GM12878 (cell line): Measurements from ENCODE around the gene HLA-A. TPM values are rescaled to one million over a fixed set of nuclear protein-coding genes. Genes with fewer than 3 reads are reported as not detected.
A peak's percentile ranks its signal among the peaks of the same experiment; 100 is the strongest.

ENCODE experiments used
- CHD2 ChIP-seq: IDR thresholded peaks from 2 replicates; pipeline ENCODE4 v1.6.1; 2011; ENCODE audit warnings: low read depth, low read length, improper control_type of control experiment, borderline replicate concordance
- E2F8 ChIP-seq: fragments of 450-650 bp; IDR thresholded peaks from 2 replicates; pipeline ENCODE4 v1.6.1; 2018; ENCODE audit warnings: mild to moderate bottlenecking, low read depth, moderate library complexity; ENCODE audit not compliant: partially characterized antibody
- HSF1 ChIP-seq: fragments of 150-350 bp; IDR thresholded peaks from 2 replicates; pipeline ENCODE4 v1.6.1; 2014; ENCODE audit warnings: mild to moderate bottlenecking, low read depth, low read length
- IKZF1 ChIP-seq: fragments of 450-650 bp; conservative IDR thresholded peaks from 2 replicates; pipeline ENCODE4 v1.6.1; 2017; ENCODE audit warnings: antibody characterized with exemption, mild to moderate bottlenecking
- SIN3A ChIP-seq: IDR thresholded peaks from 2 replicates; pipeline ENCODE4 v1.6.1; 2012; ENCODE audit warnings: low read depth, low read length, improper control_type of control experiment
- SMAD5 ChIP-seq: IDR thresholded peaks from 2 replicates; pipeline ENCODE4 v1.6.1; 2016; ENCODE audit warnings: antibody characterized with exemption, low read depth
- SUPT20H ChIP-seq: IDR thresholded peaks from 2 replicates; pipeline ENCODE4 v1.6.1; 2011; ENCODE audit warnings: low read depth, mild to moderate bottlenecking, low read length, moderate library complexity, borderline replicate concordance; ENCODE audit not compliant: control insufficient read depth
- polyA plus RNA-seq, 11 experiments: library from polyadenylated mRNA; depleted of rRNA in 4 of 11; unstranded in 6 of 11; stranded (reverse) in 5 of 11; fragments of >200 nt; fragmentation: Nextera tagmentation in 4 of 11; fragmentation: Illumina TruSeq in 1 of 11; extraction: Ambion mirVana in 4 of 11; extraction: Trizol in 1 of 11; gene quantifications; 1 replicate in 1 of 11; 2 replicates in 10 of 11; pipeline versions ENCODE4 v1.2.1 to v1.2.3, GENCODE V29; 2011 to 2016; ENCODE audit warnings: inconsistent platforms in 2 of 11, missing spikeins in 2 of 11, low read depth in 1 of 11
- total RNA-seq, 4 experiments: library from RNA; depleted of rRNA in 3 of 4; stranded (reverse); fragments of >200 nt in 3 of 4; fragmentation: Illumina TruSeq in 1 of 4; extraction: Trizol in 1 of 4; gene quantifications; 2 replicates each; pipeline versions ENCODE4 v1.2.1 to v1.2.3, GENCODE V29; 2013 to 2021

HLA-A gene
- total and polyA plus RNA-seq, 10 of the 15 experiments (the other 5 are each of a cell fraction or from before 2014, with no cell fraction given), result 129 to 1,155 (median 749) TPM

- TF ChIP-seq SIN3A, result no peak
- no peak for TF ChIP-seq CHD2
- TF ChIP-seq SUPT20H, result no peak
- no peak for TF ChIP-seq HSF1
- TF ChIP-seq E2F8, result no peak
- peak; percentile 39; the same call in 1 of the 2 replicates for TF ChIP-seq IKZF1
- TF ChIP-seq SMAD5, result no peak
- TF ChIP-seq, all 136 proteins: peak for 5
Observed at GRCh38 chr6:29941916-29942274, 437 bp upstream of the HLA-A start (continued).
